Glutamatergic neuron (in vitro differentiated cells): ENCODE measurements around the gene AK1. TPM values are rescaled to one million over a fixed set of nuclear protein-coding genes. Genes with fewer than 3 reads are reported as not detected.

Source experiments
- DNase-seq: peaks from one replicate; pipeline ENCODE4 v3.0.0; 2022
- H3K27ac Mint-ChIP-seq: one replicate; pipeline ENCODE4 v1.8.0; 2020; ENCODE audit warnings: mild to moderate bottlenecking, mixed read lengths, inconsistent platforms; ENCODE audit not compliant: unreplicated experiment
- H3K27me3 Mint-ChIP-seq: one replicate; pipeline ENCODE4 v1.8.0; 2020; ENCODE audit warnings: mild to moderate bottlenecking, moderate library complexity, mixed read lengths, inconsistent platforms; ENCODE audit not compliant: unreplicated experiment
- H3K36me3 Mint-ChIP-seq: one replicate; pipeline ENCODE4 v1.8.0; 2020; ENCODE audit warnings: mild to moderate bottlenecking, mixed read lengths, inconsistent platforms; ENCODE audit not compliant: unreplicated experiment
- H3K4me1 Mint-ChIP-seq: one replicate; pipeline ENCODE4 v1.8.0; 2020; ENCODE audit warnings: mild to moderate bottlenecking, low read depth, mixed read lengths, inconsistent platforms; ENCODE audit not compliant: unreplicated experiment
- H3K4me3 Mint-ChIP-seq: one replicate; pipeline ENCODE4 v1.8.0; 2020; ENCODE audit warnings: mild to moderate bottlenecking, mixed read lengths, inconsistent platforms; ENCODE audit not compliant: unreplicated experiment
- H3K9me3 Mint-ChIP-seq: one replicate; pipeline ENCODE4 v1.8.0; 2020; ENCODE audit warnings: mild to moderate bottlenecking, moderate library complexity, mixed read lengths, inconsistent platforms; ENCODE audit not compliant: unreplicated experiment
- CTCF ChIP-seq: fragments of 200-600 bp; sonication (generic); IDR thresholded peaks from one replicate; pipeline ENCODE4 v1.5.0; 2021; ENCODE audit not compliant: partially characterized antibody, unreplicated experiment
- total RNA-seq: library from RNA; stranded (reverse); fragmentation: NEBNext Ultra II Directional; extraction: Animal tissue kit (Norgen Biotek cat#: 25700); gene quantifications from one replicate; pipeline ENCODE4 v1.2.1, GENCODE V29; 2021; ENCODE audit not compliant: unreplicated experiment

Gene AK1
- total RNA-seq, 1 donor from 2014 or later: 121 TPM

GRCh38 chr9:127918183-127919107, 41.0 kb upstream of the AK1 start:
- peak overlapping the region; percentile 13 for H3K4me3 Mint-ChIP-seq
- no peak for TF ChIP-seq CTCF
- peak overlapping the region; percentile 20 for H3K27ac Mint-ChIP-seq
- H3K9me3 Mint-ChIP-seq: peaks cover 5% of the 10 kb centered on the region
- no peak for DNase-seq
- H3K27me3 Mint-ChIP-seq: peaks cover 9% of the 10 kb centered on the region
- H3K4me1 Mint-ChIP-seq: peaks cover 7% of the 10 kb centered on the region
- H3K36me3 Mint-ChIP-seq: no peaks in the 10 kb centered on the region

- peak overlapping the region; percentile 75 for H3K4me3 Mint-ChIP-seq
- peaks cover 5% of the 10 kb centered on the region for H3K9me3 Mint-ChIP-seq
- no peak overlapping the region for H3K27ac Mint-ChIP-seq
- peak; percentile 33 for DNase-seq
- H3K27me3 Mint-ChIP-seq: peaks cover 11% of the 10 kb centered on the region
- no peak for TF ChIP-seq CTCF
- H3K36me3 Mint-ChIP-seq: no peaks in the 10 kb centered on the region
- peaks cover 7% of the 10 kb centered on the region for H3K4me1 Mint-ChIP-seq
Observed at GRCh38 chr9:127917603-127918002, 40.1 kb upstream of the AK1 start.

GRCh38 chr9:127916720-127917581, 39.5 kb upstream of the AK1 start, which contains the start of gene ST6GALNAC4:
ST6GALNAC4 (minus strand) TSS chr9:127917041; CDS start chr9:127916419, 622 bp downstream.
- TF ChIP-seq CTCF: no peak
- DNase-seq: peak; percentile 95
- H3K36me3 Mint-ChIP-seq: no peaks in the 10 kb centered on the region
- H3K27me3 Mint-ChIP-seq: peaks cover 11% of the 10 kb centered on the region
- H3K27ac Mint-ChIP-seq: no peak within 1 kb of the TSS
- peaks cover 3% of the 10 kb centered on the region for H3K9me3 Mint-ChIP-seq
- H3K4me1 Mint-ChIP-seq: peaks cover 7% of the 10 kb centered on the region
- peak within 1 kb of the TSS; percentile 82 for H3K4me3 Mint-ChIP-seq

- no peak for DNase-seq
- Mint-ChIP-seq H3K36me3 (no peaks in the 10 kb centered on the region), H3K4me3 (peak overlapping the region; percentile 82), H3K27me3 (peaks cover 12% of the 10 kb centered on the region), H3K4me1 (peaks cover 8% of the 10 kb centered on the region), H3K27ac (no peak overlapping the region), H3K9me3 (peaks cover 4% of the 10 kb centered on the region)
- no peak for TF ChIP-seq CTCF
Observed at GRCh38 chr9:127915801-127916719, 38.6 kb upstream of the AK1 start.
